ENCODE data around the gene MCMBP. TPM values are rescaled to one million over a fixed set of nuclear protein-coding genes. Genes with fewer than 3 reads are reported as not detected.
"Not testable (repeated sequence)": the region's sequence is repeated elsewhere in the genome, so short reads cannot be mapped to it uniquely, and the experiment has no call there.

MCMBP gene, protein sequence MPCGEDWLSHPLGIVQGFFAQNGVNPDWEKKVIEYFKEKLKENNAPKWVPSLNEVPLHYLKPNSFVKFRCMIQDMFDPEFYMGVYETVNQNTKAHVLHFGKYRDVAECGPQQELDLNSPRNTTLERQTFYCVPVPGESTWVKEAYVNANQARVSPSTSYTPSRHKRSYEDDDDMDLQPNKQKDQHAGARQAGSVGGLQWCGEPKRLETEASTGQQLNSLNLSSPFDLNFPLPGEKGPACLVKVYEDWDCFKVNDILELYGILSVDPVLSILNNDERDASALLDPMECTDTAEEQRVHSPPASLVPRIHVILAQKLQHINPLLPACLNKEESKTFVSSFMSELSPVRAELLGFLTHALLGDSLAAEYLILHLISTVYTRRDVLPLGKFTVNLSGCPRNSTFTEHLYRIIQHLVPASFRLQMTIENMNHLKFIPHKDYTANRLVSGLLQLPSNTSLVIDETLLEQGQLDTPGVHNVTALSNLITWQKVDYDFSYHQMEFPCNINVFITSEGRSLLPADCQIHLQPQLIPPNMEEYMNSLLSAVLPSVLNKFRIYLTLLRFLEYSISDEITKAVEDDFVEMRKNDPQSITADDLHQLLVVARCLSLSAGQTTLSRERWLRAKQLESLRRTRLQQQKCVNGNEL
- 79.7 and 84.1 TPM in 2 replicates for total RNA-seq

DNA sequence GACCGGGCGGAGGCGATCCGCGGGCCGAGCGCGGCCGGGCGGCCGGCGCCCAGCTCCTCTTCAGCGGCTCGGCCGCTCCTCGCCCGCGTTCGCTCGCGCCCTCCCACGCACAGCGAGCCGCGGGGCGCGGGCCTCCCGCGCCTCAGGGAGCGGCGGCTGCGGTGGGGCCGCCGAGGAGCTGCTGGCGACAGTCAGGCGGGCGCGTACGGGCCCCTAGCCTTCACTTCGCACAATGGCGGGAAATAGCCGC lies at the start of gene MCMBP:
Gene MCMBP (minus strand): TSS at position 234 of the 250 bp plus-strand sequence. CDS start 259 bp downstream, outside the sequence.
- intact Hi-C loops (cut with micrococcal nuclease): loop anchor here (1.0 to 5.0 kb wide), 6 partner anchors 20 to 1115 kb away; partner anchors contain the start of genes GRK5, INPP5F, PRDX3 and SEC23IP

DNA sequence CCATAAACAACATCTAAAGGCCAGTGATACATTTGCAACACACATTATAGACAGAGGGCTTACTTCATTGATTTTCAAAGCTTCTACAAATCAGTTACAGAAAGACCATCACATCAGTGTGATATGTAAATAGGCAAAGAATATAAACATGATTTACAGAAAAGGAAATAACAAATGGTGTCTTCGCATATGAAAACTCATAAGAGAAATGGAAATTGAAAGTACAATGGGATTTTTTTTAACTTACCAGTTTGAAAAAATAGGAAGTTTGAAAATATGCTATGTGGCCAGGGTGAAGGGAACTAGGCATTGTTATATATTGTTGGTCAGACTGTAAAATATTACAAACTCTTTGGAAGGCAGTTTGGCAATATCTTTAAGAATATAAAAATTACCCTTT lies 47.2 kb upstream of the MCMBP start:
- intact Hi-C loops (cut with micrococcal nuclease): no loop called here

DNA sequence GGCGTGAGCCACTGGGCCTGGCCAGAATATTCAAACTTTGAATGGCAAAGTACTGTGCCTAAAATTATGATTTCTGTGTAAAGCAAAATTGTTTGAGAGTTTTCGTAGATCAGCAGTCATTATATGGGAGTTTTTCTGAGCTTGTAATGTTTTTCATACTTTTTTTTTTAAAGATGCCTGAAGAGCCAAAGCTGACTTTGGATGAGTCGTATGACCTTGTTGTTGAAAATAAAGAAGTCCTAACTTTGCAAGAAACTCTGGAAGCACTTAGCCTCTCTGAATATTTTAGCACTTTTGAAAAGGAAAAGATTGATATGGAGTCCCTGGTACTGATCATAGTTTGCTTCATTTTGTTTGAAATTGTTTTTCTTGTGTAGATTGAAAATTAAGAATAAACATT lies 46.6 kb upstream of the MCMBP start:
- intact Hi-C loops (cut with micrococcal nuclease): no loop called here

DNA sequence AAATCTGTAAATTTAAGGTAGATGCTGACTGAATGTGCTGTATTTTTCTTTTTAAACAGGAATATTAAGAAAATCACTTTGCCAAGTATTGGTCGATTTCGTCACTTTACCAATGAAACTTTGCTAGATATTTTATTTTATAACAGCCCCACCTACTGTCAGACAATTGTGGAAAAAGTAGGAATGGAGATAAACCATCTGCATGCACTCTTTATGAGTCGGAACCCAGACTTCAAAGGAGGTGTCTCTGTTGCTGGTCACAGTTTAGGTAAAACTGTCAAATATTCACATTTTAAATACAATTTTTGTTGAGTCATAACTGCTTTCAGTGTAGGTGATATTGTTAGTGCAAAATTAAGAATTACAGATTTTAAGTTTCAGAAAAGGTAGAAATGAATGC lies 45.1 kb upstream of the MCMBP start:
- intact Hi-C loops (cut with micrococcal nuclease): no loop called here

DNA sequence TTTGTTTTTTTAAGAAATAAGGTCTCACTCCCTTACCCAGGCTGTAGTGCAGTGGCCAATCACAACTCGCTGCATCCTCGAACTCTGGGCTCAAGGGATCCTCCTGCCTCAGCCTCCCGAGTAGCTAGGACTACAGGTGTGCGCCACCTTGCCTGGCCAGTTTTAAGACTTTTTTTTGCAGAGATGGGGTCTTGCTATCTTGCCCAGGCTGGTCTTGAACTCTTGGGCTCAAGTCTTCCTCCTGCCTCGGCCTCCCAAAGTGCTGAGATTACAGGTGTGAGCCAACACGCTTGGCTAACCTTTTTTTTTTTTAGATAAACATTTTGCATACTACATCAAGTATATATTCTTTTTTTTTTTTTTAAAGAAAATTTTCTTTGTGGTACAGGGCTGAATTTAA lies 38.0 kb upstream of the MCMBP start:
- intact Hi-C loops (cut with micrococcal nuclease): no loop called here

DNA sequence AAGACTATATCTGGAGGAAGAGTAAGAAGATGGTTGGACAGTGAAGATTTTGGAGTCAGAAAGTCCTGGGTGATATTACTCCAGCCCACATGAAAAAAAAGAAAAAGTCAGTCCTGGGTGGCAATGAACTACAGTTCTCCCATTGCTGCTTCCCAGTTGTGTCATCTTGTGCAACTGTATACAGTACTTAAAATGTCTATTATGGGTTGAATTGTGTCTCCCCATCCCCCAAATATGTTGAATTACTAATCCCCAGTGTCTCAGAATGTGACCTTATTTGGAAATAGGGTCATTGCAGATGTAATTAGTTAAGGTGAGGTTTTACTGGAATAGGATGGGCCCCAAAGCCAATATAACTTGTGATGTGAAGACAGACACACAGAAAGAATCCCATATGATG lies 35.5 kb upstream of the MCMBP start:
- intact Hi-C loops (cut with micrococcal nuclease): no loop called here

DNA sequence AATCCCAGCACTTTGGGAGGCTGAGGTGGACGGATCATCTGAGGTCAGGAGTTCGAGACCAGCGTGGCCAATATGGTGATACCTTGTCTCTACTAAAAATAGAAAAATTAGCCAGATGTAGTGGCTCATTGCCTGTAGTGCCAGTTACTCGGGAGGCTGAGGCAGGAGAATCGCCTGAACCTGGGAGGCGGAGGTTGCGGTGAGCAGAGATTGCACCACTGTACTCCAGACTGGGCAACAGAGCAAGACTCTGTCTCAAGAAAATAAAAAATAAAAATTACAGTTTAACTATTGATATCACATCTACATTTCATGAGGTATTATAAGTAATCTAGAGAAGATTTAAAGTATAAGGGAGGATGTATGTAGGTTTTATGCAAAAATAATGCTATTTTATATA lies 35.1 kb upstream of the MCMBP start:
- intact Hi-C loops (cut with micrococcal nuclease): not testable (repeated sequence)

DNA sequence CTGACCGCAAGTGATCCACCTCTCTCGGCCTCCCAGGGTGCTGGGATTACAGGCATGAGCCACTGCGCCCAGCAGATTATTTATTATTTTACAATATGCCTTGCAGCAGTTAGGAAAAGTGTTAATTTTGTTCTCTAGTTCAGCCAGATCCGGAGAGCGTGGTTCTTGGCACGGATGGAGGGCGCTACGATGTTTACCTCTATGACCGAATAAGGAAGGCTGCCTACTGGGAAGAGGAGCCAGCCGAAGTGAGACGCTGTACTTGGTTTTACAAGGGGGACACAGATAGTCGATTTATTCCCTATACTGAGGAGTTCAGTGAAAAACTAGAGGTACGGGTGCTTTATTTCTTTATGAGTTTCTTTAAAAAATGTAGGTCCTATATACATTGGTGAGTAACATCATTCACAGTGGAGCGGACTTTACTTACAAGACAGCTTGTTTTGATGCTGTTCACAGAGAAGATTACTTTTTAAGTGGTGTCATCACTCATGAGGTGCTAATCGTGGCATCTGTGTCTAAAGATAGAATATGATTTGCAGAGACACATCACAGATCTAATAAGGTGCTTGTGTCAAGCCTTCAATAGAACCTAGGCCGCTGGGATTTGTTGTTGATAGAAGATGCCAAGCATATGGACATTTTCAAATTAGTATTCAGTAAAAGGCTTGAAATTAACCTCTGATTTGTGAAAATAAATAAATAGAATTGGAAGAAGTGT lies 31.5 kb upstream of the MCMBP start:
- intact Hi-C loops (cut with micrococcal nuclease): no loop called here

DNA sequence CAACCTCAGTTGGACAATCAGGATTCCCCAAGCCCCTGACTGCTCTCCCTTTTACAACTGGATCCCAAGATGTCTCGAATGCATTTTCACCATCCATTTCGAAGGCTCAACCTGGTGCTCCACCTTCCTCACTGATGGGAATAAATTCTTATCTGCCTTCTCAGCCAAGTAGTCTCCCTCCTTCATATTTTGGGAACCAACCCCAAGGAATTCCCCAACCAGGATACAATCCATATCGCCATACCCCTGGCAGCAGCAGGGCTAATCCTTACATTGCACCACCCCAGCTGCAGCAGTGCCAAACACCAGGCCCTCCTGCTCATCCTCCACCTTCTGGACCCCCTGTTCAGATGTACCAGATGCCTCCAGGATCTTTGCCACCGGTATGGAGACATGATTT lies 25.9 kb upstream of the MCMBP start:
- intact Hi-C loops (cut with micrococcal nuclease): no loop called here

DNA sequence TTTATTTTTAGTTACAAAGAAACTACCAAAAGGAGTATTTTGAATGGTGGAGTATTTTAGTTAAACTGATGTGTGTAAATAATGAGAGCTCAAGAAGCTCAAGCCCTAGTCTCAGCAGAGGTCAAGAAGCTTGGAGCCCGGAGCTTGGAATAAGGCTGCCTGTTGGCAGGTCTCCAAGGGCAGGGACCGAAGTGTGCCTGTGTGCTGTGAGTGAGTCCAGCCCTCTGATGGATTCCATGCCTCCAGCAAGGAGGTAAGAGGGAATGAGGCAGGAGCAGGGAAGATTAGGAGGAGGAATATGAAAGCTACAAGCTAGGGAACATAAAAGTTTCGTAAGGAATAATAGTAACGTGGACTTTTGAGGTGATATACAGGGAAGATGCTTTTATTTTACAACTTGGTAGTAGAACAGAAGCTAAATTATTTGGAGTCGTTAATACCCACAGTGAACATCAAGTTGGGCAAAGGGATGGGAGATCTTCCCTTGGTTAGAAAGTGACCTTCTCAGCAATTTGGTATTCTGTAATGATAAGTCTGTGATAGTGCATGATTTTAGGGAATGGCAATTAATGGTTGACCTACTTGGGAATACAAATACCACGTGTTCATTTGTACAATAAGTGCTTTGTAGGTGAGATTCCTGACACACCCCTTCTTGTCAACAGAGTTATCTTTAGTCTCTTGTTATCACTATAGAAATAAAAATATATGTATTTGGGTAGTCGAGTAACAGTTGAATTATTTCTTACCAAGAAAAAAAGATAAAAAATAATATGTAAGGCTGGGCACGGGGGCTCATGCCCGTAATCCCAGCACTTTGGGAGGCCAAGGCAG lies 24.5 kb upstream of the MCMBP start:
- intact Hi-C loops (cut with micrococcal nuclease): no loop called here

DNA sequence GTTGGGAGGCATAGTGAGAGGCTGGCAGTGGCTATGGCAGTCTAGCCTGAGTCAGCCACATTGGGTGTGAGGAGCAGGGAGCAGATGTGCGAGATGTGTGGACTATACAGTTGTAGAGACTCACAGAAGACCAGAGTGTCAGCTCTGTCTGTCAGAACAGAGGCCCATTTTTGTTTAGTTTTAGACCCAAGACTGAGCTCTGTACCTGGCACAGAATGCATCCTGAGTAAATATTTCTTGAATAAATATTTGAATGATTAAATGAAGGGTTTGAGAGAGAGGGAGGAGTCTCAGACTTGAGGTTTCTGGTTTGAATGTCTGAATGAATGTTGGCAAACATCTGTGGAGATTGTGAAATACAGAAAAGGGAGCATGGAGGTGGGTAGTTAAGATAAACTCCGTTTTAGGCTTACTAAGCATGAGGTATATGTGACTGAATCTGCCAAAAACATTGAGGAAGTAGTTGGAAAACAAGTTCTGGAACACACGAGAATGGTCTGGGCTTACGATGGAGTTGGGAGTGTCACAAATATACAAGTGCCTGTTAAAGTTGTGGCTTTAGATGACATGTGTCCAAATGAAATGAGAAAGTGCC lies 23.5 kb upstream of the MCMBP start:
- intact Hi-C loops (cut with micrococcal nuclease): no loop called here

DNA sequence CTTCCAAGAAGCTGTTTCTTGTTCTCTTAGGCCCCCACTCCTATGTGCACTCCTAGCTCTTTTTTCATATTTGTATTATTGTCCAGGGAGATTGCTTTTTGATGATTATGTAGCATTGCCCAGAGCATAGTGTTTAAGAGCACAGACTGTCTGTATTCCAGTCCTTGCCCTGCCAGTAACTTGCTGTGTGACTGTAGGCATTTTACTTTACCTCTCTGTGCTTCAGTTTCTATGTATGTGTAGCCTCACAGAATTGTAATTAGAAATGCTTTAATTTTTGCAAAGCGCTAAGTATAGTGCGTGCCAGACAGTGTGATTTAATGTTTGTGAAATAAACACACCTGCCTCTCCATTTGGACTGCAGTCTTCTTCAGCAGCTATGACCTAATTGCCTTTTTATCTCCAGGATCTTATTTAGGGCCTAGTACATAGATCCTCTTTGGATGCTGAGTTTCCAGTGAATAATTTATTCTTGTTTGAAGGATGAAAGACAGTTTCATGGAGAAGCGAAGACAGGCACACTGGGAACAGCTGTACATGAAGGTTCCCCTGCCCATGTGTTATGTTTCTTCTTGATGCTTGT lies 21.3 kb upstream of the MCMBP start:
- intact Hi-C loops (cut with micrococcal nuclease): no loop called here

DNA sequence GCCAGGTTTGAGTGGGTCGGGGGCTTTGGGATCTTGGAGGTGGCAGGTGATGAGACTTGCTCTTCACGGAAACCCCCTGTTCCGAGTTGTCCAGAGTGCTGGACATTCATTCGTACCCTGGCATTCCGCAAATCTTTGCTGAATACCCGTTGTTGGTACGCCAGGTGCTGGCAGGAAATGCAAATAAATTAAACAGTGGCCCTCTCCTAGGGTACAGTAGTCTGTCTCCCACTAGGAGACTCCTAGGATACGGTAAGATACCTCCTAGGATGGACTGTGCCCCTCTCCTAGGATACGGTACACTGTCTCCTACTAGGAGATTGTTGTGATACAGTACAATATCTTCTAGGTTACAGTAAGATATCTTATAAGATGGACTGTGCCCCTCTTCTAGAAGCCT lies 20.4 kb upstream of the MCMBP start:
- intact Hi-C loops (cut with micrococcal nuclease): no loop called here

DNA sequence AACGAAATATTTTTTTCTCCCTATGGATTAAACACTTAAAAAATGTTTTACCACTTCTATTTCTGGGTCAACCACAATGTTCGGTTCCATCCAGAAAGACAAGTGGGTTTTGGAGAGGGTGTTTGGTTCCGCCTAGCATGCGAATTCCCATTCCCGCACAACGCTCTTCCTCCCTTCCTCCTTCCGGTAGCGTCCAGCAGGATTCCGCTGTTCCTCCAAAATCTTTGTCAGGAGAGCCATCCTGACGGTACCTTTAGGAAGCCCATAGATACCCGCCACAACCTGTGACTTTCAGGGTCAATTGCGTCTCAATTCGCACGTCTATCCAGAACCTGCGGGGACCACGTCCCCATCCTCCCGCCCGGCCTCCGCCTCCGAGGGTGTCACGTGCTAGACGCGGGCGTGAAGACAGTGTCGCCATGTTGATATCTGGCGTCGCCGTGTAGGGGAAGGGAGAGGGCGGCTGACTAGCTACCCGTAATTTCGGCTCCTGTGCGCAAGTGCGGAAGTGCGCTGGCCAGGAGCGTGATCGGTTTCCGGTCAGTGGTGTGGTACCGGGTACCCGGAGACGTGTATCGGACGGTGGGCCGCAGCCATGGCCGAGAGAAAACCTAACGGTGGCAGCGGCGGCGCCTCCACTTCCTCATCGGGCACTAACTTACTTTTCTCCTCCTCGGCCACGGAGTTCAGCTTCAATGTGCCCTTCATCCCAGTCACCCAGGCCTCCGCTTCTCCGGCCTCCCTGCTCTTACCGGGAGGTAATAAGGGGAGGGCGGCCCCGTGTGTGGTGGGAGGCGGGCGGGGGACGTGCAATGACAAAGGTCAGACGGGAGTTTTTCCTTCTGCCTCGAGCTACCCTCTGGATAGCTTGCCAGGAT lies 19.8 kb upstream of the MCMBP start, which contains the start of gene SEC23IP:
Gene SEC23IP (plus strand): TSS at position 543 of the 878 bp plus-strand sequence. CDS start 53 bp downstream, at position 596.
- intact Hi-C loops (cut with micrococcal nuclease): loop anchor here (1.0 kb wide), 2 partner anchors 20 to 295 kb away; partner anchors contain the start of gene MCMBP

DNA sequence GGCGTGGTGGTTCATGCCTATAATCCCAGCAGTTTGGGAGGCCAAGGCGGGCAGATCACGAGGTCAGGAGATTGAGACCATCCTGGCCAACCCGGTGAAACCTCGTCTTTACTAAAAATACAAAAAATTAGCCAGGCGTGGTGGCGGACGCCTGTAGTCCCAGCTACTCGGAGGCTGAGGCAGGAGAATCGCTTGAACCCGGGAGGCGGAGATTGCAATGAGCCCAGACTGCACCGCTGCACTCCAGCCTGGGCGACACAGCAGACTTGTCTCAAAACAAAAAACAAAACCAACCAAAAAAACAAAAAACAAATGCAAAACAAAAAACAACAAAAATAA lies 19.2 kb upstream of the MCMBP start:
- intact Hi-C loops (cut with micrococcal nuclease): loop anchor here (1.0 kb wide), 2 partner anchors 20 to 295 kb away; partner anchors contain the start of gene MCMBP

DNA sequence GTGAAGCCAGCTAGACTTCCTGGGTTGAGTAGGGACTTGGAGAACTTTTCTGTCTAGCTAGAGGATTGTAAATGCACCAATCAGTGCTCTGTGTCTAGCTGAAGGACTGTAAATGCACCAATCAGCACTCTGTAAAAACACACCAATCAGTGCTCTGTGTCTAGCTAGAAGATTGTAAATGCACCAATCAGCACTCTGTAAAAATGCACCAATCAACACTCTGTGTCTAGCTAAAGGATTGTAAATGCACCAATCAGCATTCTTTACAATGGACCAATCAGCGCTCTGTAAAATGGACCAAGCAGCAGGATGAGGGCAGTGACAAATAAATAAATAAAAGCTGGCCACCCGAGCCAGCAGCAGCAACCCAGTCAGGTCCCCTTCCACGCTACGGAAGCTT lies 17.7 kb upstream of the MCMBP start:
- intact Hi-C loops (cut with micrococcal nuclease): not testable (repeated sequence)

DNA sequence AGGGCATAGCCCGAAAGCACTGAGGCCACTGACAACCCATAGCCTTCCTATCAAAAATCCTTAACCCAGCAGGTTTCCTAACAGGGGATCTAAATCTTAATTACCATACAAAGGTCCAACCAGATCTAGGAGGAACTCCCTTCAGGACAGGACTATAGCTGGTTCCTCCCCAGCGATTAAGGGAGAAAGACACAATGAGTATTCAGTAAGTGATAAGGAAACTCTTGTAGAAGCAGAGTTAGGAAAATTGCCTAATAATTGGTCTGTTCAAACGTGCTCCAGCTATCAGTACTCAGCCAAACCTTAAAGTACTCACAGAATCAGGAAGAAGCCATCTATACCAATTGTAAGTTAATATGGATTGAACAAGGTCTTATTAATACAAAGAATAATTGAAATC lies 16.6 kb upstream of the MCMBP start:
- intact Hi-C loops (cut with micrococcal nuclease): not testable (repeated sequence)

DNA sequence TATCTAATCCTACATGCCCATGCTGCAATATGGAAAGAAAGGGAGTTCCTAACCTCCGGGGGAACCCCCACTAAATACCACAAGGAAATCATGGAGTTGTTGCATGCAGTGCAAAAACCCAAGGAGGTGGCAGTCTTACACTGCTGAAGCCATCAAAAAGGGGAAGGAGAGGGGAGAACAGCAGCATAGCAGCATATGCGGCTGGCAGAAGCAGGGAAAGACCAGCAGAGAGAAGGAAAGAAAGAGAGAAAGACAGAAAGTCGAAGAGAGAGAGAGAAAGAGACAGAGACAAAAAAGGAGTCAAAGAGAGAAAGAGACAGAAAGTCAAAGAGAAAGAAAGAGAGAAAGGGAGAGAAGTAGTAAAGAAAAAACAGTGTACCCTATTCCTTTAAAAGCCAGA lies 16.1 kb upstream of the MCMBP start:
- intact Hi-C loops (cut with micrococcal nuclease): not testable (repeated sequence)

DNA sequence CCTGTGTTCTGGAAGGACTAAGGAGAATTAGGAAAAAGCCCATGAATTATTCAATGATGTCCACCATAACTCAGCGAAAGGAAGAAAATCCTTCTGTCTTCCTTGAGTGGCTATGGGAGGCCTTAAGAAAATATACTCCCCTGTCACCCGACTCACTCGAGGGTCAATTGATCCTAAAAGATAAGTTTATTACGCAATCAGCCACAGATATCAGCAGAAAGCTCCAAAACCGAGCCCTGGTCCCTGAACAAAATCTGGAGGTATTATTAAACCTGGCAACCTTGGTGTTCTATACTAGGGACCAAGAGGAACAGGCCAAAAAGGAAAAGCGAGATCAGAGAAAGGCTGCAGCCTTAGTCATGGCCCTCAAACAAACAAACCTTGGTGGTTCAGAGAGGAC lies 13.4 kb upstream of the MCMBP start:
- intact Hi-C loops (cut with micrococcal nuclease): not testable (repeated sequence)

Measured in T-helper 2 cell treated with Interferon-gamma antibody and Interleukin-4, amounts not matched to agents 100 ng/mL and 5 ng/mL, for 36 hours (primary cell).